Right lobe of liver (tissue), 4 donors: ENCODE data around the gene CD9.

ENCODE experiments used
- POLR2A ChIP-seq: fragments of 450-650 bp; IDR thresholded peaks from one replicate; pipeline ENCODE4 v1.6.1; 2017; ENCODE audit warnings: antibody characterized with exemption, mild to moderate bottlenecking
- TF ChIP-seq, protein P1 (sequence below), 4 donors: fragments of 200-600 bp in 3 of 4; fragments of 450-650 bp in 1 of 4; IDR thresholded peaks; one replicate each; pipeline versions ENCODE4 v1.5.1 to v1.8.0; 2016 to 2022; ENCODE audit warnings: antibody characterized with exemption in 4 of 4, mild to moderate bottlenecking in 2 of 4
- donor health status: DM: no; HTN: no; CAD: no.
- donor health status: DM: no; HTN: no; CAD: no.
- donor health status: DM: no; HTN: yes; CAD: no.

DNA sequence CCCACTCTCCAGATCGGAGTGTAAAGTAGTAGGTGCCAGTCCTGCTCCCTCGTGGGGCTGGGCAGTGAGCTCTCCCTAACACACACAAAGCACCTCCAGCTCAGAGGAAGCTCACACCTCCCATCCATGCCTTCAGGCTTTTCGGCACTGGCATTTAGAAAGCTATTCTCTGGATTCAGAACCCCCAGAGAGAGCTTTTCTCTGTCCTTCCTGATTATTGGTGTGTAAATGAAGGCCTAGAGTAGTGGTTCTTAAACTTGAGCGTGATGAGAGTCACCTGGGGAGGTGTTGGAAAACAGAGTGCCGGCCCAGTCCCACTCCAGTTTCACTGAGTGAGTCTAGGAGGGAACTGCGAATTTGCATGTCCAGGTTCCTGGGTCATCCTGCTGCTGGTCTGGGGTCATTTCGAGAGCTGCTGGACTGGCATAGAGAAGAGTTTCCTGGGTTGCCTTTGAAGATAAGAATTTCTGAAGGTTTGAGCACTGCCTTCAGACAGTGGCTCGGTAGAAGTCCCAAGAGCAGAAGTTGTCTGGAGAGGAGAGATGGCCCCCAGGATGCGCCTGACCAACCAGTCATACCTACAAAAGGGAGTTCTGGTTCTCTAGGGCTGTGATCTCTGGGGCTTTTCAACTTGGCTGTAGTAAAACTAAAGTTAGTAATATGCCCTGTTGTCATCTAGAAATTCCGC, 15.1 kb downstream of the CD9 start:
- TF ChIP-seq, protein P1, sequence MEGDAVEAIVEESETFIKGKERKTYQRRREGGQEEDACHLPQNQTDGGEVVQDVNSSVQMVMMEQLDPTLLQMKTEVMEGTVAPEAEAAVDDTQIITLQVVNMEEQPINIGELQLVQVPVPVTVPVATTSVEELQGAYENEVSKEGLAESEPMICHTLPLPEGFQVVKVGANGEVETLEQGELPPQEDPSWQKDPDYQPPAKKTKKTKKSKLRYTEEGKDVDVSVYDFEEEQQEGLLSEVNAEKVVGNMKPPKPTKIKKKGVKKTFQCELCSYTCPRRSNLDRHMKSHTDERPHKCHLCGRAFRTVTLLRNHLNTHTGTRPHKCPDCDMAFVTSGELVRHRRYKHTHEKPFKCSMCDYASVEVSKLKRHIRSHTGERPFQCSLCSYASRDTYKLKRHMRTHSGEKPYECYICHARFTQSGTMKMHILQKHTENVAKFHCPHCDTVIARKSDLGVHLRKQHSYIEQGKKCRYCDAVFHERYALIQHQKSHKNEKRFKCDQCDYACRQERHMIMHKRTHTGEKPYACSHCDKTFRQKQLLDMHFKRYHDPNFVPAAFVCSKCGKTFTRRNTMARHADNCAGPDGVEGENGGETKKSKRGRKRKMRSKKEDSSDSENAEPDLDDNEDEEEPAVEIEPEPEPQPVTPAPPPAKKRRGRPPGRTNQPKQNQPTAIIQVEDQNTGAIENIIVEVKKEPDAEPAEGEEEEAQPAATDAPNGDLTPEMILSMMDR (IDR thresholded peaks at IDR 0.05), result no peak
- TF ChIP-seq POLR2A, result no peak
